SW480 (cell line): ENCODE results near the gene MPC1.

ENCODE experiments used
- DNase-seq: peaks from one replicate; pipeline ENCODE4 v3.0.0-alpha.2; 2016; ENCODE audit warnings: low spot score

Gene MPC1

GRCh38 chr6:166315436-166315835 is 67.3 kb downstream of the MPC1 start:
- no peak for DNase-seq
